KMS-11 (cell line): ENCODE results near the gene SPDYE17.
"Not testable (repeated sequence)": the region's sequence is repeated elsewhere in the genome, so short reads cannot be mapped to it uniquely, and the experiment has no call there.

Source experiments
- H2AFZ ChIP-seq: fragments of 200-600 bp; sonication (generic); 2 replicates; pipeline ENCODE4 v1.6.1; 2016; ENCODE audit warnings: antibody characterized with exemption, mixed run types, low read depth
- H3K27ac ChIP-seq: fragments of 200-600 bp; sonication (generic); 2 replicates; pipeline ENCODE4 v1.6.1; 2016; ENCODE audit warnings: mild to moderate bottlenecking, mixed run types
- H3K27me3 ChIP-seq: fragments of 200-600 bp; sonication (generic); 2 replicates; pipeline ENCODE4 v1.6.1; 2017; ENCODE audit warnings: mild to moderate bottlenecking, low read depth, mixed run types, moderate library complexity; ENCODE audit not compliant: insufficient read depth
- H3K36me3 ChIP-seq: fragments of 200-600 bp; sonication (generic); 2 replicates; pipeline ENCODE4 v1.6.1; 2017; ENCODE audit warnings: mild to moderate bottlenecking, mixed run types; ENCODE audit not compliant: insufficient read depth
- H3K4me1 ChIP-seq: fragments of 200-600 bp; sonication (generic); 2 replicates; pipeline ENCODE4 v1.6.1; 2016; ENCODE audit warnings: mild to moderate bottlenecking, low read depth, mixed run types; ENCODE audit not compliant: poor library complexity, severe bottlenecking
- H3K4me2 ChIP-seq: fragments of 200-600 bp; sonication (generic); 2 replicates; pipeline ENCODE4 v1.7.0; 2016; ENCODE audit warnings: mild to moderate bottlenecking, mixed run types
- H3K4me3 ChIP-seq: fragments of 200-600 bp; sonication (generic); IDR thresholded peaks from 2 replicates; pipeline ENCODE4 v1.6.1; 2017; ENCODE audit warnings: low read depth, low read length, mixed read lengths; ENCODE audit not compliant: insufficient read depth
- H3K79me2 ChIP-seq: fragments of 200-600 bp; sonication (generic); 2 replicates; pipeline ENCODE4 v1.6.1; 2016; ENCODE audit warnings: low read depth, mixed run types; ENCODE audit not compliant: insufficient read depth
- H3K9ac ChIP-seq: fragments of 200-600 bp; sonication (generic); 2 replicates; pipeline ENCODE4 v1.6.1; 2016; ENCODE audit warnings: mild to moderate bottlenecking, mixed run types
- H4K20me1 ChIP-seq: fragments of 200-600 bp; sonication (generic); 2 replicates; pipeline ENCODE4 v1.6.1; 2016; ENCODE audit warnings: mild to moderate bottlenecking, mixed run types; ENCODE audit not compliant: insufficient read depth
- TF ChIP-seq, protein P1 (sequence below): fragments of 200-600 bp; sonication (generic); conservative IDR thresholded peaks from 2 replicates; pipeline ENCODE4 v1.6.1; 2017; ENCODE audit warnings: low read depth, mild to moderate bottlenecking, antibody characterized with exemption, low read length, moderate library complexity, mixed read lengths

Gene SPDYE17

GRCh38 chr7:76999474-77000107, 32.6 kb downstream of the SPDYE17 start:
- H3K4me3 ChIP-seq, H2AFZ ChIP-seq, H3K9ac ChIP-seq, H3K4me1 ChIP-seq, H3K27ac ChIP-seq, H3K79me2 ChIP-seq, H4K20me1 ChIP-seq, H3K27me3 ChIP-seq, H3K36me3 ChIP-seq, H3K4me2 ChIP-seq: not testable (repeated sequence)

GRCh38 chr7:76998764-76999450, 33.3 kb downstream of the SPDYE17 start:
- H4K20me1 ChIP-seq, H3K4me2 ChIP-seq, H3K27me3 ChIP-seq, H3K79me2 ChIP-seq, H2AFZ ChIP-seq, H3K4me1 ChIP-seq, H3K4me3 ChIP-seq, H3K27ac ChIP-seq, H3K9ac ChIP-seq, H3K36me3 ChIP-seq: not testable (repeated sequence)

- no peak overlapping the region for H3K27ac ChIP-seq
- H3K9ac ChIP-seq, result no peak overlapping the region
- H3K4me2 ChIP-seq, result no peak overlapping the region
- H3K36me3 ChIP-seq, result no peaks in the 10 kb centered on the region
- TF ChIP-seq, protein P1, sequence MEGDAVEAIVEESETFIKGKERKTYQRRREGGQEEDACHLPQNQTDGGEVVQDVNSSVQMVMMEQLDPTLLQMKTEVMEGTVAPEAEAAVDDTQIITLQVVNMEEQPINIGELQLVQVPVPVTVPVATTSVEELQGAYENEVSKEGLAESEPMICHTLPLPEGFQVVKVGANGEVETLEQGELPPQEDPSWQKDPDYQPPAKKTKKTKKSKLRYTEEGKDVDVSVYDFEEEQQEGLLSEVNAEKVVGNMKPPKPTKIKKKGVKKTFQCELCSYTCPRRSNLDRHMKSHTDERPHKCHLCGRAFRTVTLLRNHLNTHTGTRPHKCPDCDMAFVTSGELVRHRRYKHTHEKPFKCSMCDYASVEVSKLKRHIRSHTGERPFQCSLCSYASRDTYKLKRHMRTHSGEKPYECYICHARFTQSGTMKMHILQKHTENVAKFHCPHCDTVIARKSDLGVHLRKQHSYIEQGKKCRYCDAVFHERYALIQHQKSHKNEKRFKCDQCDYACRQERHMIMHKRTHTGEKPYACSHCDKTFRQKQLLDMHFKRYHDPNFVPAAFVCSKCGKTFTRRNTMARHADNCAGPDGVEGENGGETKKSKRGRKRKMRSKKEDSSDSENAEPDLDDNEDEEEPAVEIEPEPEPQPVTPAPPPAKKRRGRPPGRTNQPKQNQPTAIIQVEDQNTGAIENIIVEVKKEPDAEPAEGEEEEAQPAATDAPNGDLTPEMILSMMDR, result no peak
- H3K4me3 ChIP-seq, result no peak overlapping the region
- H3K27me3 ChIP-seq, result no peaks in the 10 kb centered on the region
- no peak overlapping the region for H2AFZ ChIP-seq
- no peaks in the 10 kb centered on the region for H4K20me1 ChIP-seq
- no peaks in the 10 kb centered on the region for H3K79me2 ChIP-seq
- no peaks in the 10 kb centered on the region for H3K4me1 ChIP-seq
Observed at GRCh38 chr7:76998285-76998589, 33.9 kb downstream of the SPDYE17 start.

GRCh38 chr7:76997381-76998284, 34.5 kb downstream of the SPDYE17 start:
- H3K4me2 ChIP-seq, result no peak overlapping the region
- no peak overlapping the region for H3K4me3 ChIP-seq
- H3K4me1 ChIP-seq, result no peaks in the 10 kb centered on the region
- TF ChIP-seq, protein P1, result no peak
- H4K20me1 ChIP-seq, result no peaks in the 10 kb centered on the region
- H3K27me3 ChIP-seq, result no peaks in the 10 kb centered on the region
- H3K9ac ChIP-seq, result no peak overlapping the region
- no peak overlapping the region for H3K27ac ChIP-seq
- H2AFZ ChIP-seq, result no peak overlapping the region
- no peaks in the 10 kb centered on the region for H3K36me3 ChIP-seq
- H3K79me2 ChIP-seq, result no peaks in the 10 kb centered on the region

DNA sequence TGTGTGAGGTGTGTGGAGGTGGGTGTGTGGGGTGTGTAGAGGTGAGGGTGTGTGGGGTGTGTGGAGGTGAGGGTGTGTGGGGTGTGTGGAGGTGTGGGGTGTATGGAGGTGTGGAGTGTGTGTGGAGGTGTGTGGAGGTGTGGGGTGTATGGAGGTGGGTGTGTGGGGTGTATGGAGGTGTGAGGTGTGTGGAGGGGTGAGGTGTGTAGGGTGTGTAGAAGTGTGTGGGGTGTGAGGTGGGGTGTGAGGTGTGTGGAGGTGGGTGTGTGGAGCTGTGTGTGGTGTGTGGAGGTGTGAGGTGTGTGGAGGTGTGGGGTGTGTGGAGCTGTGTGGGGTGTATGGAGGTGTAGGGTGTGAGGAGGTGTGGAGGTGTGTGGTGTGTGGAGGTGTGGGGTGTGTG, 35.2 kb downstream of the SPDYE17 start:
- H3K36me3 ChIP-seq, H3K4me3 ChIP-seq, H2AFZ ChIP-seq, H4K20me1 ChIP-seq, H3K9ac ChIP-seq, H3K4me2 ChIP-seq, H3K27me3 ChIP-seq, H3K4me1 ChIP-seq, H3K79me2 ChIP-seq, H3K27ac ChIP-seq: not testable (repeated sequence)

DNA sequence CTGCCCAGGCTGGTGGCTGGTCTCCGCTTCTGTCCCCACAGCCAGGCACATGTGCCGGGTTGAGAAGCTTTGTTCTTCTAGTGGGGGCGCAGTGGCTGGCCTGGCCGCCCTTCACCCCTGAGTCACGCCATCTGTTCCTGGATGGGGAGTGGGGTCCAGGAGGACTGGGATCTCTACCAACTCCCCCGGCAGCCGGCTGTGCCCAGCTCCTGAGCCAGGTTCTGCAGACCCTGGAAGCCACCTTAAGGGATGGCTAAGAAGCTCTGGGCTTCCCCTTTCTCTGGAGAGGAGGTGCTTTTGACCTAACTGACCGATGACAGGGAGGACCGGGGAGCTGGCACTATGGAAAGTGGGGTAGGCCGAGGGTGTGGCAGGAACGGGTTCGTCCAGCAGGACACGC, 37.9 kb downstream of the SPDYE17 start:
- not testable (repeated sequence) for H3K27me3 ChIP-seq, H3K27ac ChIP-seq, H3K4me1 ChIP-seq, H3K9ac ChIP-seq, H4K20me1 ChIP-seq, H3K36me3 ChIP-seq, H3K4me2 ChIP-seq, H3K79me2 ChIP-seq, H2AFZ ChIP-seq, H3K4me3 ChIP-seq

DNA sequence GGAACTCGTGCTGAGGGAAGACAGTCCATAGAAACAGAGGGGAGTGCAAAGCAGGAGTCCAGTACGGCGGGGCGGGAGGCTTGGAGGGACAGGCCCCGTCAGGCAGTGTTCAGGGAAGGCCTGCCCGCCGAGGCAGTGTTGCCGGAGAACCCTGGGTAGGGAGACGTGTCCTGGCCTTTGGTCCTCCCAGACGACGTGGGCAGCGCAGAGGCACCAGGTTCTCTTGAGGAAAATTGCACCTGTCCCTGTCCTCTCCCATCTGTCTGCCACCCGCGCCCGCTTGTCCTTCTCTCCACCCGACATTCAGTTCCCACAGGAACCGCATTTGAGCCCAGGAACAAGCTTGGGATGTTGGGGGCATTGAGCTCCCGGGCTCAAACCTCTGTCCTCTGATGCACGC, 38.3 kb downstream of the SPDYE17 start:
- H4K20me1 ChIP-seq, H3K36me3 ChIP-seq, H3K9ac ChIP-seq, H3K27ac ChIP-seq, H3K27me3 ChIP-seq, H3K79me2 ChIP-seq, H3K4me1 ChIP-seq, H2AFZ ChIP-seq, H3K4me3 ChIP-seq, H3K4me2 ChIP-seq: not testable (repeated sequence)

GRCh38 chr7:76992871-76993270, 39.3 kb downstream of the SPDYE17 start:
- H3K79me2 ChIP-seq, H3K9ac ChIP-seq, H3K27me3 ChIP-seq, H3K4me1 ChIP-seq, H3K4me3 ChIP-seq, H2AFZ ChIP-seq, H4K20me1 ChIP-seq, H3K36me3 ChIP-seq, H3K27ac ChIP-seq, H3K4me2 ChIP-seq: not testable (repeated sequence)
